ENCODE measurements around the gene NBEAL2.

DNA sequence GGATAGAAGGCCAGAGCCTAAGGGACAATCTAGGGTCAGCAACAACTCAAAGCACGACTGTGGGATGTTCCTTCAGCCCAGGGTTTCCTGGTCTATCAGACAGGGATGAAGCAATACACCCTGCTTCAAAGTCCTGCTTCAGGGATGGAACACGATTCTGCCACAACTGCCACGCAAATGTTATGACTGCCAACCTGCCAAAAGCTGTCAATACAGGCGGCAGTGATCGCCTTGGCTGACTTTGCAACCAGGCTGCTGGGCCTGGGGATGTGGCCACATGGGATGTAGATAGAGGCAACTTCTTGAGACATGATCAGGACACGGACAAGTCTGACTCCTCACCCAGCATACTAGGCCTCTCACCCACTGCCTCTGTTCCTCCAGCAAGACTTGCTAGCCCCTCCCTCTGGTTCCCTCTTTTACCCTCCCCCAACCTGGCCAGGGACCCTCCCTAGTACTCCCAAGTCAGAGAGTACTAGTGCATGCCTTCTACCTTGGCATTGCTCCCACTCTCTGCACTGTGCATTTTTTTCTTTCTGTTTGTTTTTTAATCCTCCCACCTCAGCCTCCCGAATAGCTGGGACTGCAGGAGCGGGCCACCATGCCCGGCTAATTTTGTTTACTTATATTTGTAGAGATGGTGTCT, 10.6 kb upstream of the NBEAL2 start:
- TF ChIP-seq, protein P1, sequence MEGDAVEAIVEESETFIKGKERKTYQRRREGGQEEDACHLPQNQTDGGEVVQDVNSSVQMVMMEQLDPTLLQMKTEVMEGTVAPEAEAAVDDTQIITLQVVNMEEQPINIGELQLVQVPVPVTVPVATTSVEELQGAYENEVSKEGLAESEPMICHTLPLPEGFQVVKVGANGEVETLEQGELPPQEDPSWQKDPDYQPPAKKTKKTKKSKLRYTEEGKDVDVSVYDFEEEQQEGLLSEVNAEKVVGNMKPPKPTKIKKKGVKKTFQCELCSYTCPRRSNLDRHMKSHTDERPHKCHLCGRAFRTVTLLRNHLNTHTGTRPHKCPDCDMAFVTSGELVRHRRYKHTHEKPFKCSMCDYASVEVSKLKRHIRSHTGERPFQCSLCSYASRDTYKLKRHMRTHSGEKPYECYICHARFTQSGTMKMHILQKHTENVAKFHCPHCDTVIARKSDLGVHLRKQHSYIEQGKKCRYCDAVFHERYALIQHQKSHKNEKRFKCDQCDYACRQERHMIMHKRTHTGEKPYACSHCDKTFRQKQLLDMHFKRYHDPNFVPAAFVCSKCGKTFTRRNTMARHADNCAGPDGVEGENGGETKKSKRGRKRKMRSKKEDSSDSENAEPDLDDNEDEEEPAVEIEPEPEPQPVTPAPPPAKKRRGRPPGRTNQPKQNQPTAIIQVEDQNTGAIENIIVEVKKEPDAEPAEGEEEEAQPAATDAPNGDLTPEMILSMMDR (IDR thresholded peaks at IDR 0.05; ENCODE audit: poor library complexity, severe bottlenecking): no peak
- TF ChIP-seq MXI1 (conservative IDR thresholded peaks at IDR 0.05; ENCODE audit: poor library complexity, severe bottlenecking): no peak

All from neural cell (in vitro differentiated cells).